ENCODE results near the gene MYOF.

The MYOF gene

DNA sequence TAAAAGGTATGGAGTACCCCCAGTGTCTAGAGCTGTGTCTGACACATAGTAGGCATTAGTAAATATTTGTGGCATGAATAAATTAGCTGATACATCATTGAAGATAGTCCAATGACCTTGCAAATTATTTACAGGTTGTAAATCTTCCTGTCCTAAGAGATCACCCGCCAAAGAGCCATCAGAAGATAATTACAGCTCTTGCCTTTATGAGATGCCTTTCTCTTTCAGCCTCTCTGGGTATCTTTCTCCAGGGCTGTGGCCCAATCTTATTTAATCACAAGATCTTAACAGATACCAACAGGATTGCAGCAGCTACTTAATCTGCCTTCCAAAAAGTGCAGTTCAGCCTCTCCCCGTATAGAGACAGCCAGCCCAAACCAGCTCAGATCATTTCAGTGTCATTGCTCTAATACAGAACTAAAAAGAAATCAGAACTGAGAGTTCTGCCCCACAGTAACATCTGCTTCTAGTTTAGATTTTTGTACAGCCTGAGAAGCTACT, 41.5 kb downstream of the MYOF start:
- H3K9me3 ChIP-seq = no peaks in the 10 kb centered on the region

DNA sequence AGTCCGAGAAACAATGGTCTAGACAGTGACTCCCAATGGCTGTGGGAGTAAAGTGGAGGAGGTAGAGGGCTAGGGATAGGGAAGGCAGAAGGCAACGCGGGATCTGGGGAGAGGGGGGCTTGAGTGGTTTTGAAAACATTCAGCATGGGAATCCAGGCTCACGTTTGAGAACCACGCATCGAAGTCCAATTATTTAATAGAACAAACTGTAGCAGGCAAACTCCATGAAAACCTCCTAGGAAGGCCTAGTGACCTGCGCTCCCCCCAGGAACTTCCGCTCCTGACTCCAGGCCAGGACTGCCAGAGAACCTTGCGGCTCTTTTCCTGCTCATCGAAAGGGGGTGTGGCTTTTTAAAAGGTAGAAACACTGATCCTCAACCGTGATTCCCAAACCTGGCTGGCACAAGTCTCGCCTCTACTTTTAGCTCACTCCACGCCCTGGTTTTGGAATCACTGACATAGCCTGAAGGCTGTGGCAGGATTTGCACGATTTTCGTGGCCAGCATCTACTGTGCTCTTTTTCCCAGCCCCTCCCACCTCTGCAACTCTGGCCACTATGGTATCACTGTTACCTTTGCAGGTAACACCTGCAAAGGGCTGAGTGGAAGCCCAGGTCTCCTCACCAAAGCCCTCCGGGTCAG, 43.4 kb downstream of the MYOF start:
- in situ Hi-C loops (cut with MboI; ENCODE audit: low sequenced_read_pairs) = no loop called here
- Histone ChIP-seq H3K9me3 (no peaks in the 10 kb centered on the region), H3K27me3 (ENCODE audit: low read depth) (no peaks in the 10 kb centered on the region), H3K36me3 (replicated peaks) (no peaks in the 10 kb centered on the region), H3K4me3 (no peak overlapping the region), H3K4me1 (peaks cover 66% of the 10 kb centered on the region)
- DNase-seq (ENCODE audit: low spot score in 2 of 2) = peak in 1 of 2 experiments; percentile 65

More for the DNA sequence above, 41.5 kb downstream of the MYOF start:
- in situ Hi-C loops (cut with MboI; ENCODE audit: low sequenced_read_pairs) = no loop called here
- Histone ChIP-seq H3K27me3 (ENCODE audit: low read depth) (no peaks in the 10 kb centered on the region), H3K4me1 (peaks cover 61% of the 10 kb centered on the region), H3K36me3 (replicated peaks) (no peaks in the 10 kb centered on the region), H3K4me3 (no peak overlapping the region)
- peak; percentile 16 to 49 for DNase-seq (ENCODE audit: low spot score in 2 of 2)

- H3K36me3 ChIP-seq (replicated peaks) = no peaks in the 10 kb centered on the region
- in situ Hi-C loops (cut with MboI; ENCODE audit: low sequenced_read_pairs) = no loop called here
- H3K4me3 ChIP-seq = no peak overlapping the region
- H3K4me1 ChIP-seq = peaks cover 73% of the 10 kb centered on the region
- H3K9me3 ChIP-seq = no peaks in the 10 kb centered on the region
- DNase-seq (ENCODE audit: low spot score in 2 of 2) = no peak
- no peaks in the 10 kb centered on the region for H3K27me3 ChIP-seq (ENCODE audit: low read depth)
These were observed 44.1 kb downstream of the MYOF start for GRCh38 chr10:93437946-93438612.

DNA sequence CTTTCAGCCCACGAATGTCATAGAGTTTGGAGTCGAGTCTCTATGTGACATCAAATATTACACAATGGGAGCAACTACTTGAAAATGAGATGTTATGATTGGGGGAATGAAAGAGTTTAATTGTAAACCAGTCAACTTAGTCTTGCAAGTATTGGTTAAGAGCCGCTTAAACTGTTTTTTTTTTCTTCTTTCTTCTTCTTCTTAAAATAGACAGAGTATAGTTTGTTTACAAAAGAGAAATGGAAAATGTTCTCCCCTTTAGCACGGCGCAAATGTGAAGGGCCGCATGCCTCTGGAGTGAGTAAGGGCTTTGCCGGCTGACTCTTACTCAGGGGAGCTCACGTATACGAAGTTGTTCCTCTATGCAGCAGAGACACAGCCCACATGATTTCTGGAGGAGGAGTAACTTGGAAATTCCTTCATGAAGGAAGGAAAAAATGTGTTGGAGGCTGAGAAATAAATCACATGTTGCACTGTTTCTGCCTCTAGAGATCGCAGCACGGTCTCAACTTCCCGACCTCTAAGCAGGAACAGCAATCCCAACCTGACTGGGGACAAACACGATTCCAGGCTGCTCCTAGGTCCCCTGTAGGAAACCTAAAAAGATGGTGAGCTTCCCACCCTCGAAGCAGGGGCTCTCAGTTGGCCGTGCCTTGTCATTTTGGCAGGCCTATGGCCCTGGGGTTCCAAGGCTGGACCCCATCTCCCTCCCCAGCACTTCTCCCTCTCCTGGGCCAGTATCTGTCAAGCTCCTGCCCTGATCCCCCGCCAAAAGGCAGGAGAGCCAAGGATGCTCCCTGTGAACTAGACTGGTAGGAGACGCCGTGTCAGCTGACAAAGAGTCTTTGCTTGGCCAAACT, 44.8 kb downstream of the MYOF start:
- no peaks in the 10 kb centered on the region for H3K27me3 ChIP-seq (ENCODE audit: low read depth)
- H3K4me3 ChIP-seq = no peak overlapping the region
- DNase-seq (ENCODE audit: low spot score in 2 of 2) = peak; percentile 65 to 78
- in situ Hi-C loops (cut with MboI; ENCODE audit: low sequenced_read_pairs) = no loop called here
- H3K36me3 ChIP-seq (replicated peaks) = no peaks in the 10 kb centered on the region
- H3K9me3 ChIP-seq = no peaks in the 10 kb centered on the region
- peaks cover 75% of the 10 kb centered on the region for H3K4me1 ChIP-seq

DNA sequence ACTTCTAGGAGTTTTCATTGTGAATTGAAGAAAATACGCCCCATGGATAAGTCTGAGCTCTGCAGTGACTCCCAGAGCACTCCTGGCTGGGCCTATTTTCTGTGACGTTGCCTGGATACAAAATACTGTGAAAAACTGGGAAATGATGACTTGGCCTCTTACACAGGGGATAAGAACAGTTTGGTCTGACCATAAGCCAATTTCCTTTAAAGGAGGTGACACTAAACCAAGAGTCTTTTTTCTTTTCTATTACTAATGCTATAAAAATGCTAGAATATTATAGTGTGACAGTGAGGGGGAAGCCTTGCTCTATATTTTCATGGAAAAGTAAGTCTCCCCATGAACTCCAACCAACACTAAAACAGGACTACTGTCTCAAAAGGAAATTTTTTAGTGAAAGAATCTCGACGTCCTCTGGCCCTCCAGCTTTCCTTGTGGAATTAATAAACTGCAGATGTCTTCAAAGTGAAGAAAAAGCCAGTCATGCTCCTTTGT, 45.5 kb downstream of the MYOF start:
- no peaks in the 10 kb centered on the region for H3K27me3 ChIP-seq (ENCODE audit: low read depth)
- H3K4me3 ChIP-seq = no peak overlapping the region
- H3K4me1 ChIP-seq = peaks cover 71% of the 10 kb centered on the region
- DNase-seq (ENCODE audit: low spot score in 2 of 2) = peak; percentile 38 to 57
- no peaks in the 10 kb centered on the region for H3K9me3 ChIP-seq
- in situ Hi-C loops (cut with MboI; ENCODE audit: low sequenced_read_pairs) = no loop called here
- no peaks in the 10 kb centered on the region for H3K36me3 ChIP-seq (replicated peaks)

- in situ Hi-C loops (cut with MboI; ENCODE audit: low sequenced_read_pairs) = no loop called here
- H3K4me1 ChIP-seq = peaks cover 66% of the 10 kb centered on the region
- H3K36me3 ChIP-seq (replicated peaks) = no peaks in the 10 kb centered on the region
- peak; percentile 67 to 96 for DNase-seq (ENCODE audit: low spot score in 2 of 2)
- no peak overlapping the region for H3K4me3 ChIP-seq
- H3K9me3 ChIP-seq = no peaks in the 10 kb centered on the region
- no peaks in the 10 kb centered on the region for H3K27me3 ChIP-seq (ENCODE audit: low read depth)
These were observed 46.3 kb downstream of the MYOF start for GRCh38 chr10:93435621-93436397.

GRCh38 chr10:93434991-93435491, 47.1 kb downstream of the MYOF start:
- DNase-seq (ENCODE audit: low spot score in 2 of 2) = no peak

DNA sequence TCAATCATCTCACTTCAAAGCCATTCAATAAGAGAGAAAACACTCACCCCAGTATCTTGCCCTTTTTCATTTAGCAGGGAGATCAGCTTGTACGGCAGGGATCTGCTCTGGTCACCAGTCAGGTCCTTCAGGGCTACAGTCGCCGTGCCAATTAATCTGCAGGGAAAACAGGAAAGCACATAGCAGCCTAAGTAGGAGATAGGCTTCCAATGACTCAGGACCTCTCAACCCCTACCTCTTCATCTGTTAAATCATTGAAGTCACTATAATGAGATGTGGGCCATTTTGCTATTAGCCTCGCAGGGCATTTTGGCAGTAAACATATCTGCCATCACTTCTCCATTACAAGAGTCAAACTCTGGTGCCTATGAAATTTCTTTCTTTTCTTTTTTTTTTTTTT, 50.8 kb downstream of the MYOF start:
- in situ Hi-C loops (cut with MboI; ENCODE audit: low sequenced_read_pairs) = no loop called here
- Histone ChIP-seq H3K9me3 (peaks cover 3% of the 10 kb centered on the region), H3K27me3 (ENCODE audit: low read depth) (no peaks in the 10 kb centered on the region), H3K4me3 (no peak overlapping the region), H3K36me3 (replicated peaks) (no peaks in the 10 kb centered on the region), H3K4me1 (peaks cover 28% of the 10 kb centered on the region)
- no peak for DNase-seq (ENCODE audit: low spot score in 2 of 2)

More at GRCh38 chr10:93434991-93435491, 47.1 kb downstream of the MYOF start:
- H3K4me3 ChIP-seq = no peak overlapping the region
- in situ Hi-C loops (cut with MboI; ENCODE audit: low sequenced_read_pairs) = no loop called here
- no peaks in the 10 kb centered on the region for H3K27me3 ChIP-seq (ENCODE audit: low read depth)
- H3K9me3 ChIP-seq = no peaks in the 10 kb centered on the region
- peaks cover 65% of the 10 kb centered on the region for H3K4me1 ChIP-seq
- H3K36me3 ChIP-seq (replicated peaks) = no peaks in the 10 kb centered on the region

GRCh38 chr10:93425861-93426260, 56.3 kb downstream of the MYOF start:
- peaks cover 3% of the 10 kb centered on the region for H3K9me3 ChIP-seq
- DNase-seq (ENCODE audit: low spot score in 2 of 2) = no peak
- no peaks in the 10 kb centered on the region for H3K4me1 ChIP-seq
- no peaks in the 10 kb centered on the region for H3K36me3 ChIP-seq (replicated peaks)
- H3K4me3 ChIP-seq = no peak overlapping the region
- no peaks in the 10 kb centered on the region for H3K27me3 ChIP-seq (ENCODE audit: low read depth)
- in situ Hi-C loops (cut with MboI; ENCODE audit: low sequenced_read_pairs) = no loop called here

DNA sequence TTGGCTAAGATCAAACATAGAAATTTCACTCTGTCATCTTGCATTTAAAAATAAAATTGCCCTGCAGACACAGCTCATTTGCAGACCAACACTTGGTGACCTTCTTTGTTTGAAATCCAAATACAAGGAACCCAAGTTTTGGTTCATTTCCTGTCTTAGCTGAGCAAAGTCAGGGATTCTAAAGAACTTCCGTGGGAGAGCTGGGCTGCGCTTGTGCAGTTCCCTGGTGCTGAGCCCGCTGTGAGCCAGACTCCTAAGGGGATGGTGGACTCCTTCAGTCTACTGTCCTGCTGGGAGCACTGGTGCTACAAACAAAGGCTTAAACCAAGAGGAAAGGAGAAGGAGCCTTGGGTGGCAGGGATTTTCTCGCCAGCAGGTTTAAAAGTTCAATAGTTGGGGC, 60.0 kb downstream of the MYOF start:
- Histone ChIP-seq H3K27me3 (ENCODE audit: low read depth) (no peaks in the 10 kb centered on the region), H3K9me3 (no peaks in the 10 kb centered on the region), H3K4me3 (no peak overlapping the region), H3K36me3 (replicated peaks) (no peaks in the 10 kb centered on the region), H3K4me1 (no peaks in the 10 kb centered on the region)
- in situ Hi-C loops (cut with MboI; ENCODE audit: low sequenced_read_pairs) = no loop called here
- DNase-seq (ENCODE audit: low spot score in 2 of 2) = no peak

GRCh38 chr10:93420944-93421825, 60.9 kb downstream of the MYOF start:
- DNase-seq (ENCODE audit: low spot score in 2 of 2) = no peak
- Histone ChIP-seq H3K4me1 (no peaks in the 10 kb centered on the region), H3K36me3 (replicated peaks) (no peaks in the 10 kb centered on the region), H3K4me3 (no peak overlapping the region), H3K9me3 (no peaks in the 10 kb centered on the region), H3K27me3 (ENCODE audit: low read depth) (no peaks in the 10 kb centered on the region)
- in situ Hi-C loops (cut with MboI; ENCODE audit: low sequenced_read_pairs) = no loop called here

DNA sequence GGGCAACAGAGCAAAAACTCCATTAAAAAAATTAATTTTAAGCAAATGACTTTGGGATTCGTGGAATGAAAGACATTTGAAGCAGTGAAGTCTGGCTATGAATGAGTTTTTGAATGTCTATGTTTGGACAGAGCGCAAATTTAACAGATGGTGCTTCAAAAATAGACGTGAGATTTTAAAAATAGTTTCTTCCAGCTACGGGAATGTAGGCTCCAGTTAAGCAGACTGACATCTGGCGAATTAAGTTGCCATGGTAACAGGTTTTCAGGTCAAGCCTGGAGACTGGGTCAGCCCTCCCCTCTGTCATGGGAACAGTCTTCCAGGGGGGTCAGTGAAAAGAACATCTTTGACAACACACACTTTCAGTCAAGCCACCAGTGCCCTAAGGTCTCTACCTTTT, 62.0 kb downstream of the MYOF start:
- H3K4me3 ChIP-seq = no peak overlapping the region
- DNase-seq (ENCODE audit: low spot score in 2 of 2) = no peak
- in situ Hi-C loops (cut with MboI; ENCODE audit: low sequenced_read_pairs) = no loop called here
- no peaks in the 10 kb centered on the region for H3K4me1 ChIP-seq
- H3K9me3 ChIP-seq = no peaks in the 10 kb centered on the region
- no peaks in the 10 kb centered on the region for H3K36me3 ChIP-seq (replicated peaks)
- H3K27me3 ChIP-seq (ENCODE audit: low read depth) = no peaks in the 10 kb centered on the region
